Activated naive CD4-positive, alpha-beta T cell treated with anti-CD3 and anti-CD28 coated beads, Interleukin-2, amount 10 ng/mL, durations not matched to agents 7 days and 5 days (primary cell): Measurements from ENCODE around the gene CLCN7.

ENCODE experiments used
- CTCF ChIA-PET: fragments of 350-600 bp; sonication (Branson Sonifier 250); formaldehyde crosslinking; loops from one replicate; lab custom pipeline; 2021; ENCODE audit warnings: antibody characterized with exemption; lab: Charles Lee
- DNase-seq: peaks from one replicate; pipeline ENCODE4 v3.0.0-alpha.2; 2020
- H3K27ac Mint-ChIP-seq: one replicate; pipeline ENCODE4 v1.8.0; 2021; ENCODE audit warnings: mild to moderate bottlenecking, moderate library complexity, mixed read lengths
- H3K27me3 Mint-ChIP-seq: one replicate; pipeline ENCODE4 v1.8.0; 2021; ENCODE audit warnings: mild to moderate bottlenecking, mixed read lengths
- H3K36me3 Mint-ChIP-seq: one replicate; pipeline ENCODE4 v1.8.0; 2021; ENCODE audit warnings: mixed read lengths
- H3K4me1 Mint-ChIP-seq: one replicate; pipeline ENCODE4 v1.8.0; 2021; ENCODE audit warnings: mixed read lengths
- H3K4me3 Mint-ChIP-seq: one replicate; pipeline ENCODE4 v1.8.0; 2021; ENCODE audit warnings: mild to moderate bottlenecking, moderate library complexity, mixed read lengths
- H3K9me3 Mint-ChIP-seq: one replicate; pipeline ENCODE4 v1.8.0; 2021; ENCODE audit warnings: mixed read lengths

The CLCN7 gene

GRCh38 chr16:1474796-1475551 lies at the start of gene CLCN7:
CLCN7 (minus strand) TSS chr16:1475028; CDS start chr16:1474974, 54 bp downstream.
- DNase-seq: peak; percentile 93
- Mint-ChIP-seq H3K36me3 (peaks cover 2% of the 10 kb centered on the region), H3K4me3 (peak within 1 kb of the TSS; percentile 83), H3K27ac (peak within 1 kb of the TSS; percentile 88), H3K27me3 (peaks cover 5% of the 10 kb centered on the region), H3K4me1 (peaks cover 34% of the 10 kb centered on the region), H3K9me3 (no peaks in the 10 kb centered on the region)
- CTCF ChIA-PET: no interaction called here

GRCh38 chr16:1524366-1524765 lies 49.5 kb upstream of the CLCN7 start:
- no peak overlapping the region for H3K4me3 Mint-ChIP-seq
- no peak overlapping the region for H3K27ac Mint-ChIP-seq
- H3K4me1 Mint-ChIP-seq: peaks cover 32% of the 10 kb centered on the region
- H3K27me3 Mint-ChIP-seq: no peaks in the 10 kb centered on the region
- no peaks in the 10 kb centered on the region for H3K36me3 Mint-ChIP-seq
- CTCF ChIA-PET: no interaction called here
- DNase-seq: no peak
- no peaks in the 10 kb centered on the region for H3K9me3 Mint-ChIP-seq

- Mint-ChIP-seq H3K4me3 (no peak overlapping the region), H3K27me3 (no peaks in the 10 kb centered on the region), H3K9me3 (no peaks in the 10 kb centered on the region), H3K36me3 (no peaks in the 10 kb centered on the region), H3K4me1 (peaks cover 31% of the 10 kb centered on the region), H3K27ac (no peak overlapping the region)
- CTCF ChIA-PET: no interaction called here
- DNase-seq: no peak
Observed at GRCh38 chr16:1523581-1524245, 48.9 kb upstream of the CLCN7 start.

- H3K27ac Mint-ChIP-seq: no peak overlapping the region
- H3K27me3 Mint-ChIP-seq: no peaks in the 10 kb centered on the region
- CTCF ChIA-PET: no interaction called here
- H3K36me3 Mint-ChIP-seq: no peaks in the 10 kb centered on the region
- peaks cover 3% of the 10 kb centered on the region for H3K4me1 Mint-ChIP-seq
- H3K9me3 Mint-ChIP-seq: no peaks in the 10 kb centered on the region
- no peak overlapping the region for H3K4me3 Mint-ChIP-seq
- no peak for DNase-seq
Observed at GRCh38 chr16:1520461-1520860, 45.6 kb upstream of the CLCN7 start.

- Mint-ChIP-seq H3K36me3 (peaks cover 2% of the 10 kb centered on the region), H3K4me3 (no peak overlapping the region), H3K27ac (no peak overlapping the region), H3K4me1 (no peaks in the 10 kb centered on the region), H3K9me3 (no peaks in the 10 kb centered on the region), H3K27me3 (no peaks in the 10 kb centered on the region)
- DNase-seq: no peak
- CTCF ChIA-PET: no interaction called here
Observed at GRCh38 chr16:1519831-1520230, 45.0 kb upstream of the CLCN7 start.

- DNase-seq: no peak
- H3K4me3 Mint-ChIP-seq: no peak overlapping the region
- no peak overlapping the region for H3K27ac Mint-ChIP-seq
- peaks cover 2% of the 10 kb centered on the region for H3K36me3 Mint-ChIP-seq
- H3K9me3 Mint-ChIP-seq: peaks cover 4% of the 10 kb centered on the region
- H3K4me1 Mint-ChIP-seq: no peaks in the 10 kb centered on the region
- no peaks in the 10 kb centered on the region for H3K27me3 Mint-ChIP-seq
- CTCF ChIA-PET: no interaction called here
Observed at GRCh38 chr16:1518626-1519135, 43.9 kb upstream of the CLCN7 start.

GRCh38 chr16:1514507-1514906 lies 39.7 kb upstream of the CLCN7 start:
- H3K36me3 Mint-ChIP-seq: peaks cover 15% of the 10 kb centered on the region
- H3K27me3 Mint-ChIP-seq: no peaks in the 10 kb centered on the region
- H3K4me1 Mint-ChIP-seq: no peaks in the 10 kb centered on the region
- peaks cover 4% of the 10 kb centered on the region for H3K9me3 Mint-ChIP-seq
- H3K27ac Mint-ChIP-seq: no peak overlapping the region
- CTCF ChIA-PET: no interaction called here
- no peak for DNase-seq
- no peak overlapping the region for H3K4me3 Mint-ChIP-seq

- Mint-ChIP-seq H3K9me3 (peaks cover 4% of the 10 kb centered on the region), H3K27me3 (no peaks in the 10 kb centered on the region), H3K36me3 (peaks cover 15% of the 10 kb centered on the region), H3K4me1 (no peaks in the 10 kb centered on the region), H3K27ac (peak overlapping the region; percentile 14), H3K4me3 (no peak overlapping the region)
- CTCF ChIA-PET: no interaction called here
- no peak for DNase-seq
Observed at GRCh38 chr16:1512774-1513173, 37.9 kb upstream of the CLCN7 start.

GRCh38 chr16:1511662-1512569 lies 37.1 kb upstream of the CLCN7 start:
- no peaks in the 10 kb centered on the region for H3K27me3 Mint-ChIP-seq
- H3K36me3 Mint-ChIP-seq: peaks cover 18% of the 10 kb centered on the region
- H3K4me1 Mint-ChIP-seq: no peaks in the 10 kb centered on the region
- peaks cover 4% of the 10 kb centered on the region for H3K9me3 Mint-ChIP-seq
- no peak for DNase-seq
- H3K27ac Mint-ChIP-seq: no peak overlapping the region
- CTCF ChIA-PET: no interaction called here
- H3K4me3 Mint-ChIP-seq: no peak overlapping the region

GRCh38 chr16:1510941-1511351 lies 36.1 kb upstream of the CLCN7 start:
- H3K9me3 Mint-ChIP-seq: peaks cover 4% of the 10 kb centered on the region
- CTCF ChIA-PET: no interaction called here
- H3K36me3 Mint-ChIP-seq: peaks cover 21% of the 10 kb centered on the region
- no peak for DNase-seq
- no peak overlapping the region for H3K4me3 Mint-ChIP-seq
- no peaks in the 10 kb centered on the region for H3K27me3 Mint-ChIP-seq
- H3K27ac Mint-ChIP-seq: no peak overlapping the region
- H3K4me1 Mint-ChIP-seq: no peaks in the 10 kb centered on the region

GRCh38 chr16:1510272-1510671 lies 35.4 kb upstream of the CLCN7 start:
- H3K4me3 Mint-ChIP-seq: no peak overlapping the region
- H3K9me3 Mint-ChIP-seq: peaks cover 4% of the 10 kb centered on the region
- H3K36me3 Mint-ChIP-seq: peaks cover 21% of the 10 kb centered on the region
- CTCF ChIA-PET: no interaction called here
- H3K27ac Mint-ChIP-seq: no peak overlapping the region
- no peak for DNase-seq
- H3K27me3 Mint-ChIP-seq: no peaks in the 10 kb centered on the region
- H3K4me1 Mint-ChIP-seq: no peaks in the 10 kb centered on the region

- no peak for DNase-seq
- H3K4me3 Mint-ChIP-seq: no peak overlapping the region
- H3K9me3 Mint-ChIP-seq: peaks cover 3% of the 10 kb centered on the region
- CTCF ChIA-PET: no interaction called here
- H3K4me1 Mint-ChIP-seq: no peaks in the 10 kb centered on the region
- peaks cover 18% of the 10 kb centered on the region for H3K36me3 Mint-ChIP-seq
- no peaks in the 10 kb centered on the region for H3K27me3 Mint-ChIP-seq
- no peak overlapping the region for H3K27ac Mint-ChIP-seq
Observed at GRCh38 chr16:1509307-1510221, 34.7 kb upstream of the CLCN7 start.

- H3K27me3 Mint-ChIP-seq: no peaks in the 10 kb centered on the region
- no peak for DNase-seq
- no peaks in the 10 kb centered on the region for H3K9me3 Mint-ChIP-seq
- no peak overlapping the region for H3K4me3 Mint-ChIP-seq
- CTCF ChIA-PET: no interaction called here
- peaks cover 19% of the 10 kb centered on the region for H3K36me3 Mint-ChIP-seq
- no peaks in the 10 kb centered on the region for H3K4me1 Mint-ChIP-seq
- no peak overlapping the region for H3K27ac Mint-ChIP-seq
Observed at GRCh38 chr16:1508494-1509187, 33.8 kb upstream of the CLCN7 start.
